HG02623 (cell line): ENCODE data around the gene DEDD.

ENCODE experiments used
- ATAC-seq: cut with Tn5 transposase; IDR thresholded peaks from one replicate; pipeline ENCODE4 v1.9.1; 2021; ENCODE audit warnings: moderate library complexity; ENCODE audit not compliant: unreplicated experiment

Gene DEDD

GRCh38 chr1:161077426-161077825 is 55.0 kb downstream of the DEDD start:
- no peak for ATAC-seq

GRCh38 chr1:161076410-161076809 is 56.1 kb downstream of the DEDD start:
- ATAC-seq, result no peak

- ATAC-seq, result no peak
Observed at GRCh38 chr1:161074676-161075368, 57.6 kb downstream of the DEDD start.

GRCh38 chr1:161073474-161074121 is 58.9 kb downstream of the DEDD start:
- no peak for ATAC-seq

- ATAC-seq, result no peak
Observed at GRCh38 chr1:161072751-161073449, 59.6 kb downstream of the DEDD start.

- ATAC-seq, result no peak
Observed at GRCh38 chr1:161071886-161072371, 60.5 kb downstream of the DEDD start.
